Natural killer cell (primary cell): ENCODE measurements around the gene KLC3. TPM values are rescaled to one million over a fixed set of nuclear protein-coding genes. Genes with fewer than 3 reads are reported as not detected.

Source experiments
- ATAC-seq, 3 donors: fragments of 150-1000 bp in 2 of 3; fragments of 200-7000 bp in 1 of 3; cut with Tn5 transposase; 1 replicate in 1 of 3; 2 replicates in 2 of 3; pipeline ENCODE4 v1.10.0; 2021; ENCODE audit warnings: mild to moderate bottlenecking in 2 of 3, moderate library complexity in 2 of 3
- DNase-seq, 2 donors: peaks; one replicate each; pipeline versions ENCODE4 v3.0.0 to v3.0.0-alpha.2; 2013 to 2021; ENCODE audit warnings: mixed read lengths in 1 of 2
- H3K27ac ChIP-seq: one replicate; pipeline ENCODE4 v1.5.1; 2013; ENCODE audit warnings: mild to moderate bottlenecking, low read length
- H3K27me3 ChIP-seq: one replicate; pipeline ENCODE4 v1.6.1; 2013; ENCODE audit warnings: low read length; ENCODE audit not compliant: control insufficient read depth, insufficient read depth
- H3K36me3 ChIP-seq: one replicate; pipeline ENCODE4 v1.6.1; 2013; ENCODE audit warnings: low read length; ENCODE audit not compliant: control insufficient read depth, insufficient read depth
- H3K4me1 ChIP-seq: one replicate; pipeline ENCODE4 v1.6.1; 2013; ENCODE audit warnings: low read length; ENCODE audit not compliant: control insufficient read depth, insufficient read depth
- H3K4me3 ChIP-seq: one replicate; pipeline ENCODE4 v1.5.1; 2013; ENCODE audit warnings: low read length
- H3K9me3 ChIP-seq: one replicate; pipeline ENCODE4 v1.6.1; 2013; ENCODE audit warnings: low read length; ENCODE audit not compliant: control insufficient read depth, insufficient read depth
- H3K27ac Mint-ChIP-seq, 2 donors: one replicate each; pipeline ENCODE4 v1.8.0; 2022; ENCODE audit warnings: mild to moderate bottlenecking in 2 of 2, mixed read lengths in 2 of 2, moderate library complexity in 1 of 2
- H3K27me3 Mint-ChIP-seq, 2 donors: one replicate each; pipeline ENCODE4 v1.8.0; 2022; ENCODE audit warnings: low read depth in 2 of 2, mixed read lengths in 2 of 2
- H3K36me3 Mint-ChIP-seq: one replicate; pipeline ENCODE4 v1.8.0; 2022; ENCODE audit warnings: mixed read lengths
- H3K4me1 Mint-ChIP-seq, 2 donors: one replicate each; pipeline ENCODE4 v1.8.0; 2022; ENCODE audit warnings: mixed read lengths in 2 of 2
- H3K4me3 Mint-ChIP-seq: one replicate; pipeline ENCODE4 v1.8.0; 2022; ENCODE audit warnings: mild to moderate bottlenecking, moderate library complexity, mixed read lengths
- H3K9me3 Mint-ChIP-seq, 2 donors: one replicate each; pipeline ENCODE4 v1.8.0; 2022; ENCODE audit warnings: mixed read lengths in 2 of 2
- WGBS: methylation state at CpG from one replicate; pipeline ENCODE4 v1.1.7; 2013; ENCODE audit warnings: missing lambda C conversion rate; ENCODE audit not compliant: insufficient coverage; 5-methylcytosine and 5-hydroxymethylcytosine counted together
- intact Hi-C: fragments of 100-400 bp; cut with micrococcal nuclease; formaldehyde crosslinking; loops from one replicate; pipeline ENCODE4 v1.14.2; 2022
- total RNA-seq, 4 donors: library from RNA; stranded (reverse); fragments of 120-200 nt in 1 of 4; gene quantifications; one replicate each; pipeline versions ENCODE4 v1.2.3 to v1.2.4, GENCODE V29; 2013 to 2022
- TF ChIP-seq, protein P1 (sequence below): fragments of 200-600 bp; IDR thresholded peaks from one replicate; pipeline ENCODE4 v1.8.0; 2022; ENCODE audit warnings: antibody characterized with exemption

The KLC3 gene
- total RNA-seq, 3 donors from 2014 or later (not counting 1 experiment from before 2014, with no cell fraction given): not detected

DNA sequence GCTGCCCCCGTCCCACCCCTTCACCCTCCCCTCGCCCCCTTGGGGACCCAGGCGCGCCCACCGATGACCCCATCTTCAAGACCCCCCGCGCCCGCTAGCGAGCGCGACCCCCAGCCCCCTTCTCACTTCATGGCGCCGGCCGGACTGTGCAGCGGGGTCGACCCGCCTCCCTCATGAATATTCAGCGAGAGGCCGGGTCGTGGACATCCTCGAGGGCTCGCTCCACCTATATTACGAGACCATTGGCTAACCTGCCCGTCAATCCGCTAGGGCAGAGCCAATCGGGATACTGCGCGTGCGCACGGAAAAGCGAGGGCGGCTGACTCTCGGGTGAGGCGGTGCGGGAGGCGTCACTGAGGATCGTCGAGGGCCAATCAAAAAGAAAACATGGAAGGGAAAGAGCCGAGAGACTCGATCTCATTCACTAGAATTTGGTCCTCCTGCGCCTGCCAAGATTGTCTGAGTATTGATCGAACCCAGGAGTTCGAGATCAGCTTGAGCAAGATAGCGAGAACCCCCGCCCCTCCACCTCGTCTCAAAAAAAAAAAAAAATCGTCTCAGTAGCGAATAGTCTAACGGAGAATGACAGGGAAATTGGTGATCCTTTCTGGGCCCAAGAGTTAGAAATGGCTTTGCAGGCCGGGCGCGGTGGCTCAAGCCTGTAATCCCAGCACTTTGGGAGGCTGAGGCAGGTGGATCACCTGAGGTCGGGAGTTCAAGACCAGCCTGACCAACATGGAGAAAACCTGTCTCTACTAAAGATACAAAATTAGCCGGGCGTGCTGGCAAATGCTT is 30.1 kb downstream of the KLC3 start, which contains the start of gene ERCC2:
Gene ERCC2 (minus strand): TSS at position 164 of the 795 bp plus-strand sequence. CDS start 33 bp downstream, at position 131.
- peak; percentile 98 to 99 (median 98) for ATAC-seq
- Histone ChIP-seq H3K27ac (peak within 1 kb of the TSS; percentile 77), H3K27me3 (no peaks in the 10 kb centered on the region), H3K9me3 (no peaks in the 10 kb centered on the region), H3K4me1 (peaks cover 15% of the 10 kb centered on the region), H3K36me3 (no peaks in the 10 kb centered on the region), H3K4me3 (peak within 1 kb of the TSS; percentile 75)
- intact Hi-C loops: loop anchor here (2.0 kb wide), 1 partner anchor 36 kb away; the partner anchor contains the start of gene POLR1G
- Mint-ChIP-seq H3K4me3 (peak within 1 kb of the TSS; percentile 91), H3K36me3 (no peaks in the 10 kb centered on the region), H3K27me3 (peaks cover 0 to 4% of the 10 kb centered on the region in 2 donors), H3K4me1 (peaks cover 6 to 10% of the 10 kb centered on the region in 2 donors), H3K27ac (peak within 1 kb of the TSS; percentile 88 to 89), H3K9me3 (no peaks in the 10 kb centered on the region)
- DNase-seq: peak; percentile 100
- TF ChIP-seq, protein P1, sequence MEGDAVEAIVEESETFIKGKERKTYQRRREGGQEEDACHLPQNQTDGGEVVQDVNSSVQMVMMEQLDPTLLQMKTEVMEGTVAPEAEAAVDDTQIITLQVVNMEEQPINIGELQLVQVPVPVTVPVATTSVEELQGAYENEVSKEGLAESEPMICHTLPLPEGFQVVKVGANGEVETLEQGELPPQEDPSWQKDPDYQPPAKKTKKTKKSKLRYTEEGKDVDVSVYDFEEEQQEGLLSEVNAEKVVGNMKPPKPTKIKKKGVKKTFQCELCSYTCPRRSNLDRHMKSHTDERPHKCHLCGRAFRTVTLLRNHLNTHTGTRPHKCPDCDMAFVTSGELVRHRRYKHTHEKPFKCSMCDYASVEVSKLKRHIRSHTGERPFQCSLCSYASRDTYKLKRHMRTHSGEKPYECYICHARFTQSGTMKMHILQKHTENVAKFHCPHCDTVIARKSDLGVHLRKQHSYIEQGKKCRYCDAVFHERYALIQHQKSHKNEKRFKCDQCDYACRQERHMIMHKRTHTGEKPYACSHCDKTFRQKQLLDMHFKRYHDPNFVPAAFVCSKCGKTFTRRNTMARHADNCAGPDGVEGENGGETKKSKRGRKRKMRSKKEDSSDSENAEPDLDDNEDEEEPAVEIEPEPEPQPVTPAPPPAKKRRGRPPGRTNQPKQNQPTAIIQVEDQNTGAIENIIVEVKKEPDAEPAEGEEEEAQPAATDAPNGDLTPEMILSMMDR: no peak
- 4% methylated on average over 54 of the region's 55 CpGs for WGBS

GRCh38 chr19:45376045-45376724 is 35.6 kb downstream of the KLC3 start:
- H3K27ac Mint-ChIP-seq: no peak overlapping the region
- H3K4me3 Mint-ChIP-seq: no peak overlapping the region

DNA sequence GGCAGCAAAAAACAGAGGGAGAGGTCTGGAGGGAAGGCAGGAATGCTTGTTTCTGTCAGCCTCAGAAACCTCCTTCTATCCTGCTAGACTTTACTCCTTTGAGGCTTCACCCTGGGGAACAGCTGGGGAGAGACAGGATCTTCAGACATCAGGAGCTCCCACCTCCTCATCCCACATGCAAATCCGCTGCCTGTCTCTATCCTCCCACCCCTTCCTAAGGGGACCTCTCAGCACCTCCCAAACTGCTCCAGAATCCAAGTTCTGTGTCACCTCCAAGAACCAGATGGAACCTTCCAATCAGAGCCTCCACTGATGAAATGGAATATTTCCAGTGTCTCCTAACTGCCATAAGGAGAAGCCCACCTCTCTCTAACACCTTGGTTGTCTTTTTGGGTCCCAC is 39.6 kb downstream of the KLC3 start:
- Mint-ChIP-seq H3K27ac (no peak overlapping the region), H3K4me1 (no peaks in the 10 kb centered on the region), H3K9me3 (no peaks in the 10 kb centered on the region), H3K4me3 (no peak overlapping the region), H3K27me3 (peaks cover 0 to 7% of the 10 kb centered on the region in 2 donors), H3K36me3 (no peaks in the 10 kb centered on the region)
- Histone ChIP-seq H3K27ac (no peak overlapping the region), H3K4me3 (no peak overlapping the region), H3K36me3 (no peaks in the 10 kb centered on the region), H3K27me3 (peaks cover 2% of the 10 kb centered on the region), H3K9me3 (no peaks in the 10 kb centered on the region), H3K4me1 (no peaks in the 10 kb centered on the region)
- intact Hi-C loops: no loop called here
- DNase-seq (no peak), ATAC-seq (no peak)
- TF ChIP-seq, protein P1: no peak
- 91% methylated on average over 1 of the region's 1 CpG for WGBS

More at GRCh38 chr19:45376045-45376724, 35.6 kb downstream of the KLC3 start:
- no peak overlapping the region for H3K4me3 ChIP-seq
- Mint-ChIP-seq H3K36me3 (no peaks in the 10 kb centered on the region), H3K4me1 (no peaks in the 10 kb centered on the region), H3K9me3 (no peaks in the 10 kb centered on the region), H3K27me3 (peaks cover 0 to 4% of the 10 kb centered on the region in 2 donors)
- H3K27me3 ChIP-seq: no peaks in the 10 kb centered on the region
- H3K36me3 ChIP-seq: no peaks in the 10 kb centered on the region
- H3K9me3 ChIP-seq: no peaks in the 10 kb centered on the region
- intact Hi-C loops: no loop called here
- peaks cover under 1% of the 10 kb centered on the region for H3K4me1 ChIP-seq
- TF ChIP-seq, protein P1: no peak
- H3K27ac ChIP-seq: no peak overlapping the region
- WGBS: 83% methylated on average over 13 of the region's 13 CpGs
- DNase-seq (no peak), ATAC-seq (no peak)
